Left renal cortex interstitium (tissue), 4 donors: Measurements from ENCODE around the gene ADGRG1. TPM values are rescaled to one million over a fixed set of nuclear protein-coding genes. Genes with fewer than 3 reads are reported as not detected.
A peak's percentile ranks its signal among the peaks of the same experiment; 100 is the strongest.

Source experiments
- DNase-seq, 4 donors: peaks; one replicate each; pipeline ENCODE4 v3.0.0-alpha.2; 2013; ENCODE audit warnings: low read depth in 4 of 4, low spot score in 2 of 4, missing footprints in 1 of 4
- polyA plus RNA-seq, 4 donors: library from polyadenylated mRNA; unstranded; fragments of 120-200 nt; gene quantifications; one replicate each; pipeline ENCODE4 v1.2.1, GENCODE V29; 2013; ENCODE audit not compliant: insufficient read length in 4 of 4

ADGRG1 gene
- polyA plus RNA-seq, 4 donors = 70.6 to 91.4 (median 84.6) TPM

GRCh38 chr16:57633383-57634064 is 5.1 kb downstream of the ADGRG1 start:
- DNase-seq = no peak

GRCh38 chr16:57634171-57634570 is 5.7 kb downstream of the ADGRG1 start:
- no peak for DNase-seq

GRCh38 chr16:57635266-57636097 is 7.1 kb downstream of the ADGRG1 start:
- DNase-seq = no peak

- DNase-seq = no peak
Measured at GRCh38 chr16:57636184-57636583, 7.8 kb downstream of the ADGRG1 start.

- DNase-seq = no peak
Measured at GRCh38 chr16:57637020-57637419, 8.6 kb downstream of the ADGRG1 start.

GRCh38 chr16:57637424-57637823 is 9.0 kb downstream of the ADGRG1 start:
- DNase-seq = no peak

- no peak for DNase-seq
Measured at GRCh38 chr16:57637965-57638364, 9.5 kb downstream of the ADGRG1 start.

- DNase-seq = no peak
Measured at GRCh38 chr16:57638381-57638780, 10.0 kb downstream of the ADGRG1 start.

- DNase-seq = peak in 1 of 4 donors; percentile 65
Measured at GRCh38 chr16:57639172-57639887, 10.9 kb downstream of the ADGRG1 start.

GRCh38 chr16:57640185-57640584 is 11.8 kb downstream of the ADGRG1 start:
- DNase-seq = no peak

GRCh38 chr16:57640612-57641011 is 12.2 kb downstream of the ADGRG1 start:
- no peak for DNase-seq

- DNase-seq = no peak
Measured at GRCh38 chr16:57642160-57643135, 14.0 kb downstream of the ADGRG1 start.

GRCh38 chr16:57643147-57643874 is 14.9 kb downstream of the ADGRG1 start:
- no peak for DNase-seq

- DNase-seq = no peak
Measured at GRCh38 chr16:57643910-57644309, 15.5 kb downstream of the ADGRG1 start.

GRCh38 chr16:57644383-57645014 is 16.1 kb downstream of the ADGRG1 start:
- no peak for DNase-seq

- no peak for DNase-seq
Measured at GRCh38 chr16:57645169-57645568, 16.7 kb downstream of the ADGRG1 start.

GRCh38 chr16:57645691-57646387 is 17.4 kb downstream of the ADGRG1 start:
- no peak for DNase-seq

GRCh38 chr16:57646388-57647039 is 18.1 kb downstream of the ADGRG1 start:
- DNase-seq = no peak
